WERI-Rb-1 (cell line): ENCODE measurements around the gene CAMKMT.

Source experiments
- DNase-seq: peaks from one replicate; pipeline ENCODE4 v3.0.0-alpha.2; 2020
- H3K27ac ChIP-seq: fragments of 250-450 bp; sonication (Bioruptor Pico); 2 replicates; pipeline ENCODE4 v1.5.1; 2020; ENCODE audit warnings: mild to moderate bottlenecking, moderate library complexity
- H3K27me3 ChIP-seq: fragments of 250-450 bp; sonication (Bioruptor Pico); 2 replicates; pipeline ENCODE4 v1.5.1; 2021; ENCODE audit warnings: mild to moderate bottlenecking, low read depth, moderate library complexity; ENCODE audit not compliant: insufficient read depth, severe bottlenecking
- H3K36me3 ChIP-seq: fragments of 250-450 bp; sonication (Bioruptor Pico); 2 replicates; pipeline ENCODE4 v1.5.1; 2020; ENCODE audit warnings: mild to moderate bottlenecking, moderate library complexity
- H3K4me3 ChIP-seq: 2 replicates; pipeline ENCODE4 v1.5.1; 2011; ENCODE audit warnings: low read depth, mild to moderate bottlenecking, control low read depth, low read length
- H3K9me3 ChIP-seq: fragments of 250-450 bp; sonication (Bioruptor Pico); 2 replicates; pipeline ENCODE4 v1.5.1; 2021; ENCODE audit warnings: mild to moderate bottlenecking, moderate library complexity; ENCODE audit not compliant: severe bottlenecking
- CTCF ChIP-seq: IDR thresholded peaks from 2 replicates; pipeline ENCODE4 v1.5.1; 2011; ENCODE audit warnings: low read depth, mild to moderate bottlenecking, control low read depth, inconsistent platforms, low read length

CAMKMT gene

GRCh38 chr2:44519026-44519425 lies 157.3 kb downstream of the CAMKMT start:
- Histone ChIP-seq H3K27ac (no peak overlapping the region), H3K27me3 (no peaks in the 10 kb centered on the region), H3K4me3 (no peak overlapping the region), H3K9me3 (peaks cover 10% of the 10 kb centered on the region), H3K36me3 (no peaks in the 10 kb centered on the region)
- DNase-seq, result no peak
- TF ChIP-seq CTCF, result no peak

GRCh38 chr2:44522846-44523245 lies 161.1 kb downstream of the CAMKMT start:
- H3K27ac ChIP-seq, result no peak overlapping the region
- DNase-seq, result no peak
- no peak overlapping the region for H3K4me3 ChIP-seq
- TF ChIP-seq CTCF, result no peak
- peaks cover 10% of the 10 kb centered on the region for H3K9me3 ChIP-seq
- no peaks in the 10 kb centered on the region for H3K36me3 ChIP-seq
- H3K27me3 ChIP-seq, result no peaks in the 10 kb centered on the region

GRCh38 chr2:44524347-44524926 lies 162.7 kb downstream of the CAMKMT start:
- Histone ChIP-seq H3K4me3 (no peak overlapping the region), H3K9me3 (peaks cover 10% of the 10 kb centered on the region), H3K27me3 (no peaks in the 10 kb centered on the region), H3K36me3 (no peaks in the 10 kb centered on the region), H3K27ac (no peak overlapping the region)
- no peak for DNase-seq
- no peak for TF ChIP-seq CTCF

- peaks cover 9% of the 10 kb centered on the region for H3K9me3 ChIP-seq
- no peak for TF ChIP-seq CTCF
- no peak for DNase-seq
- H3K27me3 ChIP-seq, result no peaks in the 10 kb centered on the region
- no peak overlapping the region for H3K4me3 ChIP-seq
- no peaks in the 10 kb centered on the region for H3K36me3 ChIP-seq
- H3K27ac ChIP-seq, result no peak overlapping the region
These were observed 164.6 kb downstream of the CAMKMT start for GRCh38 chr2:44526352-44526751.

- no peak for TF ChIP-seq CTCF
- Histone ChIP-seq H3K36me3 (no peaks in the 10 kb centered on the region), H3K27ac (no peak overlapping the region), H3K27me3 (no peaks in the 10 kb centered on the region), H3K9me3 (no peaks in the 10 kb centered on the region), H3K4me3 (no peak overlapping the region)
- DNase-seq, result no peak
These were observed 166.8 kb downstream of the CAMKMT start for GRCh38 chr2:44528595-44528994.

GRCh38 chr2:44529448-44529847 lies 167.7 kb downstream of the CAMKMT start:
- H3K9me3 ChIP-seq, result no peaks in the 10 kb centered on the region
- no peak overlapping the region for H3K27ac ChIP-seq
- H3K27me3 ChIP-seq, result no peaks in the 10 kb centered on the region
- no peak for TF ChIP-seq CTCF
- no peak for DNase-seq
- H3K4me3 ChIP-seq, result no peak overlapping the region
- H3K36me3 ChIP-seq, result no peaks in the 10 kb centered on the region
